WTC11 (cell line): Measurements from ENCODE around the gene INS.

Experiments
- CREB1 ChIP-seq: sonication (generic); formaldehyde crosslinking; IDR thresholded peaks from 2 replicates; pipeline ENCODE4 v1.8.0; 2023; ENCODE audit warnings: mild to moderate bottlenecking, missing genetic modification reagents
- CTCF ChIP-seq: fragments of 200-600 bp; IDR thresholded peaks from 2 replicates; pipeline ENCODE4 v1.8.0; 2022; ENCODE audit warnings: antibody characterized with exemption
- ELF4 ChIP-seq: sonication (generic); formaldehyde crosslinking; IDR thresholded peaks from 2 replicates; pipeline ENCODE4 v1.8.1; 2022; ENCODE audit warnings: low read depth, mild to moderate bottlenecking, moderate library complexity, missing genetic modification reagents
- ESRRA ChIP-seq: sonication (generic); formaldehyde crosslinking; IDR thresholded peaks from 2 replicates; pipeline ENCODE4 v1.8.1; 2022; ENCODE audit warnings: mild to moderate bottlenecking, missing genetic modification reagents, borderline replicate concordance
- FOXJ3 ChIP-seq: sonication (generic); formaldehyde crosslinking; IDR thresholded peaks from 2 replicates; pipeline ENCODE4 v1.9.0; 2021; ENCODE audit warnings: missing genetic modification reagents, mild to moderate bottlenecking, borderline replicate concordance
- MAX ChIP-seq: sonication (generic); formaldehyde crosslinking; IDR thresholded peaks from 2 replicates; pipeline ENCODE4 v1.8.0; 2022; ENCODE audit warnings: mild to moderate bottlenecking, missing genetic modification reagents
- MYBL2 ChIP-seq: sonication (generic); formaldehyde crosslinking; IDR thresholded peaks from 2 replicates; pipeline ENCODE4 v1.8.1; 2023; ENCODE audit warnings: mild to moderate bottlenecking, moderate library complexity, missing genetic modification reagents
- NFATC4 ChIP-seq: fragments of 250-450 bp; sonication (Bioruptor Pico); IDR thresholded peaks from 2 replicates; pipeline ENCODE4 v1.9.0; 2021; ENCODE audit warnings: mild to moderate bottlenecking
- NFYB ChIP-seq: sonication (generic); formaldehyde crosslinking; conservative IDR thresholded peaks from 2 replicates; pipeline ENCODE4 v1.8.0; 2022; ENCODE audit warnings: low read depth, missing genetic modification reagents
- TEAD1 ChIP-seq: sonication (generic); formaldehyde crosslinking; IDR thresholded peaks from 2 replicates; pipeline ENCODE4 v1.8.0; 2022; ENCODE audit warnings: mild to moderate bottlenecking, missing genetic modification reagents
- TEAD4 ChIP-seq: sonication (generic); formaldehyde crosslinking; IDR thresholded peaks from 2 replicates; pipeline ENCODE4 v1.8.0; 2022; ENCODE audit warnings: mild to moderate bottlenecking, missing genetic modification reagents
- USF1 ChIP-seq: sonication (generic); formaldehyde crosslinking; IDR thresholded peaks from 2 replicates; pipeline ENCODE4 v1.8.0; 2022; ENCODE audit warnings: mild to moderate bottlenecking, missing genetic modification reagents
- ZNF121 ChIP-seq: sonication (generic); formaldehyde crosslinking; IDR thresholded peaks from 2 replicates; pipeline ENCODE4 v1.8.0; 2023; ENCODE audit warnings: missing genetic modification reagents
- TF ChIP-seq, protein P1 (sequence below): sonication (generic); formaldehyde crosslinking; IDR thresholded peaks from 2 replicates; pipeline ENCODE4 v1.8.0; 2022; ENCODE audit warnings: missing genetic modification reagents

DNA sequence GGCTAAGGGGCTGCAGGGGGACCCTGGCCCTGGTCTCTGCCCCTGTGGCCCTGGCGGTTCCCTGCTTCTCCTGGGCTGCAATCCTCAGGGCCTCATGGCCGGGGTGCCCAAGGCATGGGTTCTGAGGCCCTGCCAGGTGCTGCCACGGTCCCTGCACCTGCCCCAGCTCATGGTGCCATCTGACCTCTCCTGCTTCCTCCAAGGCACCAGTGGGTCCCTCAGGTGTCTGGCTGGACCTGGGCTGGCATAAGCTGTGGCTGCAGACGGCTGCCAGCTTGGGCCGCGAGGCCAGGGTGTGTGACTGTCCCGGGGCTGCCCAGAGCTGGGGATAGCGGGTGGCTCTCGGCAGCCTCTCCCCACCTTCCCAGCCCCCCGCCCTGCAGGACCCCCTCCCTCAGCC, 2.0 kb downstream of the INS start:
- TF ChIP-seq, protein P1, sequence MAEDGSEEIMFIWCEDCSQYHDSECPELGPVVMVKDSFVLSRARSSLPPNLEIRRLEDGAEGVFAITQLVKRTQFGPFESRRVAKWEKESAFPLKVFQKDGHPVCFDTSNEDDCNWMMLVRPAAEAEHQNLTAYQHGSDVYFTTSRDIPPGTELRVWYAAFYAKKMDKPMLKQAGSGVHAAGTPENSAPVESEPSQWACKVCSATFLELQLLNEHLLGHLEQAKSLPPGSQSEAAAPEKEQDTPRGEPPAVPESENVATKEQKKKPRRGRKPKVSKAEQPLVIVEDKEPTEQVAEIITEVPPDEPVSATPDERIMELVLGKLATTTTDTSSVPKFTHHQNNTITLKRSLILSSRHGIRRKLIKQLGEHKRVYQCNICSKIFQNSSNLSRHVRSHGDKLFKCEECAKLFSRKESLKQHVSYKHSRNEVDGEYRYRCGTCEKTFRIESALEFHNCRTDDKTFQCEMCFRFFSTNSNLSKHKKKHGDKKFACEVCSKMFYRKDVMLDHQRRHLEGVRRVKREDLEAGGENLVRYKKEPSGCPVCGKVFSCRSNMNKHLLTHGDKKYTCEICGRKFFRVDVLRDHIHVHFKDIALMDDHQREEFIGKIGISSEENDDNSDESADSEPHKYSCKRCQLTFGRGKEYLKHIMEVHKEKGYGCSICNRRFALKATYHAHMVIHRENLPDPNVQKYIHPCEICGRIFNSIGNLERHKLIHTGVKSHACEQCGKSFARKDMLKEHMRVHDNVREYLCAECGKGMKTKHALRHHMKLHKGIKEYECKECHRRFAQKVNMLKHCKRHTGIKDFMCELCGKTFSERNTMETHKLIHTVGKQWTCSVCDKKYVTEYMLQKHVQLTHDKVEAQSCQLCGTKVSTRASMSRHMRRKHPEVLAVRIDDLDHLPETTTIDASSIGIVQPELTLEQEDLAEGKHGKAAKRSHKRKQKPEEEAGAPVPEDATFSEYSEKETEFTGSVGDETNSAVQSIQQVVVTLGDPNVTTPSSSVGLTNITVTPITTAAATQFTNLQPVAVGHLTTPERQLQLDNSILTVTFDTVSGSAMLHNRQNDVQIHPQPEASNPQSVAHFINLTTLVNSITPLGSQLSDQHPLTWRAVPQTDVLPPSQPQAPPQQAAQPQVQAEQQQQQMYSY (CRISPR knock-in tag): no peak
- TF ChIP-seq CTCF: no peak
- no peak for TF ChIP-seq USF1
- no peak for TF ChIP-seq NFATC4 (CRISPR knock-in tag)
- TF ChIP-seq TEAD1 (CRISPR knock-in tag): no peak
- TF ChIP-seq ELF4 (CRISPR knock-in tag): no peak
- no peak for TF ChIP-seq ESRRA
- no peak for TF ChIP-seq ZNF121 (CRISPR knock-in tag)
- no peak for TF ChIP-seq NFYB
- TF ChIP-seq MAX (CRISPR knock-in tag): no peak
- no peak for TF ChIP-seq FOXJ3
- no peak for TF ChIP-seq TEAD4 (CRISPR knock-in tag)
- no peak for TF ChIP-seq CREB1
- no peak for TF ChIP-seq MYBL2
